ENCODE results near the gene C20orf204. TPM values are rescaled to one million over a fixed set of nuclear protein-coding genes. Genes with fewer than 3 reads are reported as not detected.

C20orf204 gene
- total and polyA plus RNA-seq, 9 of the 15 experiments (the other 6 are each of a cell fraction or from before 2014, with no cell fraction given), result 0.11 to 1.1 (median 0.36) TPM; not detected in 2

- TF ChIP-seq, protein P1, sequence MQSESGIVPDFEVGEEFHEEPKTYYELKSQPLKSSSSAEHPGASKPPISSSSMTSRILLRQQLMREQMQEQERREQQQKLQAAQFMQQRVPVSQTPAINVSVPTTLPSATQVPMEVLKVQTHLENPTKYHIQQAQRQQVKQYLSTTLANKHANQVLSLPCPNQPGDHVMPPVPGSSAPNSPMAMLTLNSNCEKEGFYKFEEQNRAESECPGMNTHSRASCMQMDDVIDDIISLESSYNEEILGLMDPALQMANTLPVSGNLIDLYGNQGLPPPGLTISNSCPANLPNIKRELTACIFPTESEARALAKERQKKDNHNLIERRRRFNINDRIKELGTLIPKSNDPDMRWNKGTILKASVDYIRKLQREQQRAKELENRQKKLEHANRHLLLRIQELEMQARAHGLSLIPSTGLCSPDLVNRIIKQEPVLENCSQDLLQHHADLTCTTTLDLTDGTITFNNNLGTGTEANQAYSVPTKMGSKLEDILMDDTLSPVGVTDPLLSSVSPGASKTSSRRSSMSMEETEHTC (IDR thresholded peaks at IDR 0.05), result 0 out of 2 replicates have a peak, but pooled peaks have one; percentile 23
- TF ChIP-seq RHOXF2B (CRISPR knock-in tag; conservative IDR thresholded peaks at IDR 0.05) (no peak), POLR2G (IDR thresholded peaks at IDR 0.05; ENCODE audit: low read depth, low read length) (peak; percentile 64), ATF2 (CRISPR knock-in tag; IDR thresholded peaks at IDR 0.05) (no peak), HDGF (IDR thresholded peaks at IDR 0.05) (0 out of 2 replicates have a peak, but pooled peaks have one; percentile 32), MECOM (CRISPR knock-in tag; IDR thresholded peaks at IDR 0.05) (no peak), EHMT2 (IDR thresholded peaks at IDR 0.05) (no peak), NCOA1 (IDR thresholded peaks at IDR 0.05; ENCODE audit: low read depth) (no peak), ADNP (tag; IDR thresholded peaks at IDR 0.05) (no peak), ZFX (CRISPR knock-in tag; IDR thresholded peaks at IDR 0.05) (peak; percentile 68), PHF20 (IDR thresholded peaks at IDR 0.05; ENCODE audit: partially characterized antibody) (peak; percentile 27), SP1 (CRISPR knock-in tag; IDR thresholded peaks at IDR 0.05) (0 out of 2 replicates have a peak, but pooled peaks have one; percentile 31), MYC (IDR thresholded peaks at IDR 0.05; ENCODE audit: low read depth, low read length) (no peak), MYC (CRISPR knock-in tag; IDR thresholded peaks at IDR 0.05; ENCODE audit: borderline replicate concordance, low read depth) (no peak; the same call in 1 of the 2 replicates), ESRRB (CRISPR knock-in tag; IDR thresholded peaks at IDR 0.05; ENCODE audit: borderline replicate concordance) (no peak), FOXA3 (CRISPR knock-in tag; conservative IDR thresholded peaks at IDR 0.05 in 1 of 2, IDR thresholded peaks at IDR 0.05 in 1 of 2) (no peak), ZBTB1 (CRISPR knock-in tag; IDR thresholded peaks at IDR 0.05; ENCODE audit: borderline replicate concordance, low read depth) (no peak)
- TF ChIP-seq, protein P2, sequence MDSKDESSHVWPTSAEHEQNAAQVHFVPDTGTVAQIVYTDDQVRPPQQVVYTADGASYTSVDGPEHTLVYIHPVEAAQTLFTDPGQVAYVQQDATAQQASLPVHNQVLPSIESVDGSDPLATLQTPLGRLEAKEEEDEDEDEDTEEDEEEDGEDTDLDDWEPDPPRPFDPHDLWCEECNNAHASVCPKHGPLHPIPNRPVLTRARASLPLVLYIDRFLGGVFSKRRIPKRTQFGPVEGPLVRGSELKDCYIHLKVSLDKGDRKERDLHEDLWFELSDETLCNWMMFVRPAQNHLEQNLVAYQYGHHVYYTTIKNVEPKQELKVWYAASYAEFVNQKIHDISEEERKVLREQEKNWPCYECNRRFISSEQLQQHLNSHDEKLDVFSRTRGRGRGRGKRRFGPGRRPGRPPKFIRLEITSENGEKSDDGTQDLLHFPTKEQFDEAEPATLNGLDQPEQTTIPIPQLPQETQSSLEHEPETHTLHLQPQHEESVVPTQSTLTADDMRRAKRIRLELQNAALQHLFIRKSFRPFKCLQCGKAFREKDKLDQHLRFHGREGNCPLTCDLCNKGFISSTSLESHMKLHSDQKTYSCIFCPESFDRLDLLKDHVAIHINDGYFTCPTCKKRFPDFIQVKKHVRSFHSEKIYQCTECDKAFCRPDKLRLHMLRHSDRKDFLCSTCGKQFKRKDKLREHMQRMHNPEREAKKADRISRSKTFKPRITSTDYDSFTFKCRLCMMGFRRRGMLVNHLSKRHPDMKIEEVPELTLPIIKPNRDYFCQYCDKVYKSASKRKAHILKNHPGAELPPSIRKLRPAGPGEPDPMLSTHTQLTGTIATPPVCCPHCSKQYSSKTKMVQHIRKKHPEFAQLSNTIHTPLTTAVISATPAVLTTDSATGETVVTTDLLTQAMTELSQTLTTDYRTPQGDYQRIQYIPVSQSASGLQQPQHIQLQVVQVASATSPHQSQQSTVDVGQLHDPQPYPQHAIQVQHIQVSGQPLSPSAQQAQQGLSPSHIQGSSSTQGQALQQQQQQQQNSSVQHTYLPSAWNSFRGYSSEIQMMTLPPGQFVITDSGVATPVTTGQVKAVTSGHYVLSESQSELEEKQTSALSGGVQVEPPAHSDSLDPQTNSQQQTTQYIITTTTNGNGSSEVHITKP (IDR thresholded peaks at IDR 0.05; ENCODE audit: partially characterized antibody), result peak; percentile 63
- TF ChIP-seq, protein P3, sequence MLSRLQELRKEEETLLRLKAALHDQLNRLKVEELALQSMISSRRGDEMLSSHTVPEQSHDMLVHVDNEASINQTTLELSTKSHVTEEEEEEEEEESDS (CRISPR knock-in tag; IDR thresholded peaks at IDR 0.05), result no peak
- TF ChIP-seq, protein P4, sequence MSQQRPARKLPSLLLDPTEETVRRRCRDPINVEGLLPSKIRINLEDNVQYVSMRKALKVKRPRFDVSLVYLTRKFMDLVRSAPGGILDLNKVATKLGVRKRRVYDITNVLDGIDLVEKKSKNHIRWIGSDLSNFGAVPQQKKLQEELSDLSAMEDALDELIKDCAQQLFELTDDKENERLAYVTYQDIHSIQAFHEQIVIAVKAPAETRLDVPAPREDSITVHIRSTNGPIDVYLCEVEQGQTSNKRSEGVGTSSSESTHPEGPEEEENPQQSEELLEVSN (IDR thresholded peaks at IDR 0.05; ENCODE audit: borderline replicate concordance in 1 of 2, extremely low read depth in 1 of 2, insufficient read depth in 1 of 2, insufficient read length in 1 of 2, low read depth in 1 of 2, low read length in 1 of 2, poor library complexity in 1 of 2, severe bottlenecking in 1 of 2), result peak in 1 of 2 experiments; percentile 31
Measured at GRCh38 chr20:64050261-64051032, 14.5 kb downstream of the C20orf204 start (continued).
